ENCODE measurements around the gene PGS1. TPM values are rescaled to one million over a fixed set of nuclear protein-coding genes. Genes with fewer than 3 reads are reported as not detected.
A peak's percentile ranks its signal among the peaks of the same experiment; 100 is the strongest.

Gene PGS1
- polyA plus RNA-seq, 3 donors, result 26.0 to 87.1 (median 28.0) TPM

DNA sequence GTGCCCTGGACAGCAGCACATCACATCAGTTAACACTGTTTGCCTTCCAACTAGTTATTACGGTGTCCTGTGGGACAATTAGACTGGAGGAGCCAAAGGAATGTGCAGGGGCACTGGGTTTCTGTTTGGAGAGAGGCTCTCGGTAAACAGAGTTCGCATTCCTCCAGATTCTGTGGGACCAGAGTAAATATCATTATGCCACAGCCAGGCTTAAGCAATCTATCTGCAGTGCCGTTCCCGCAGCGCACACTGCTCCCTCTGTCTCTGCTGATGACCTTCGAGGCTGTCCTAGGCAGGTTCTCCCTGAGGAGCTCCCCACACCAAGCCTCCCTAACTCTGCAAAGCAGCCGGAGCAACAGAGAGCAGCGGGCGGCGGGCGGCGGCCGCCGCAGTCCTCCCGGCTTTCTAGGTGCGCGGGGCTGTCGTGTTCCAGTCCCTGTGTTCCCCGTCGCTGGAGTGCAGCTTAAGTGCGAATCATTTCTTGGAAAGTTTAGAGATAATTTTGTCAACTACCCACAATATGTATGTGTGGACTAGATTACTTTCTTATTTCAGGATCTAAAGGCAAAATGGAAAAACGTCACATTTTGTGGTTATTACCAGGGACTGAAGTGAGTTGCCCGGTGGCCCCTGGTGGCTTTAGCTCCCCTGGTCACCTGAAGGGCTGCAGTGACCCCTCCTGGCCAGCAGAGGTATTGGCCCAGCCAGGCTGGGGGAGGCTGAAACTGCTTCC lies 43.3 kb downstream of the PGS1 start:
- peaks cover 30% of the 10 kb centered on the region for H3K4me1 Mint-ChIP-seq
- Histone ChIP-seq H2AFZ (ENCODE audit: insufficient read depth, low read depth, low read length, poor library complexity, severe bottlenecking) (no peak overlapping the region), H3K4me1 (ENCODE audit: control insufficient read depth in 1 of 2, insufficient read depth in 2 of 2, low read length in 2 of 2) (peaks cover 16 to 25% of the 10 kb centered on the region in 2 donors), H3K79me2 (ENCODE audit: insufficient read depth, low read length) (peaks cover 33% of the 10 kb centered on the region), H3K4me2 (replicated peaks; ENCODE audit: extremely low read depth, low read length, poor library complexity, severe bottlenecking) (no peak overlapping the region), H3K9ac (ENCODE audit: insufficient read depth, low read length, poor library complexity, severe bottlenecking) (no peak overlapping the region), H3K27ac (ENCODE audit: low read depth in 1 of 2, low read length in 2 of 2) (peak overlapping the region in 1 of 2 donors; percentile 13), H3K36me3 (replicated peaks in 1 of 2; ENCODE audit: control insufficient read depth in 1 of 2, insufficient read depth in 2 of 2, low read length in 2 of 2) (peaks cover 65 to 75% of the 10 kb centered on the region in 2 donors), H3K4me3 (replicated peaks in 1 of 3; ENCODE audit: low read depth in 2 of 3, low read length in 3 of 3) (no peak overlapping the region), H4K20me1 (ENCODE audit: insufficient read depth, low read length) (peaks cover 14% of the 10 kb centered on the region), H3K27me3 (ENCODE audit: control insufficient read depth in 2 of 2, insufficient read depth in 2 of 2, low read length in 2 of 2) (no peaks in the 10 kb centered on the region), H3K9me3 (replicated peaks in 1 of 2; ENCODE audit: control insufficient read depth in 1 of 2, insufficient read depth in 1 of 2, low read length in 2 of 2) (no peaks in the 10 kb centered on the region)
- H3K27me3 Mint-ChIP-seq (ENCODE audit: low read depth in 3 of 3), result peaks cover 0 to 2% (median 0%) of the 10 kb centered on the region in 3 donors
- no peak overlapping the region for H3K4me3 Mint-ChIP-seq
- DNase-seq, result peak; percentile 77 to 80 (median 78)
- WGBS (ENCODE audit: insufficient coverage), result 80% methylated on average over 7 of the region's 24 CpGs
- intact Hi-C loops (cut with micrococcal nuclease), result loop anchor here (1.0 to 10.0 kb wide), 5 partner anchors 59 to 307 kb away; partner anchors contain the start of gene SOCS3 (in 2 of the 2)
- peaks cover 0 to 3% (median 0%) of the 10 kb centered on the region in 7 donors for H3K9me3 Mint-ChIP-seq
- H3K36me3 Mint-ChIP-seq, result peaks cover 89 to 92% of the 10 kb centered on the region in 2 donors
- H3K27ac Mint-ChIP-seq, result peak overlapping the region; percentile 57 to 99 (median 76)
- TF ChIP-seq, protein P1, sequence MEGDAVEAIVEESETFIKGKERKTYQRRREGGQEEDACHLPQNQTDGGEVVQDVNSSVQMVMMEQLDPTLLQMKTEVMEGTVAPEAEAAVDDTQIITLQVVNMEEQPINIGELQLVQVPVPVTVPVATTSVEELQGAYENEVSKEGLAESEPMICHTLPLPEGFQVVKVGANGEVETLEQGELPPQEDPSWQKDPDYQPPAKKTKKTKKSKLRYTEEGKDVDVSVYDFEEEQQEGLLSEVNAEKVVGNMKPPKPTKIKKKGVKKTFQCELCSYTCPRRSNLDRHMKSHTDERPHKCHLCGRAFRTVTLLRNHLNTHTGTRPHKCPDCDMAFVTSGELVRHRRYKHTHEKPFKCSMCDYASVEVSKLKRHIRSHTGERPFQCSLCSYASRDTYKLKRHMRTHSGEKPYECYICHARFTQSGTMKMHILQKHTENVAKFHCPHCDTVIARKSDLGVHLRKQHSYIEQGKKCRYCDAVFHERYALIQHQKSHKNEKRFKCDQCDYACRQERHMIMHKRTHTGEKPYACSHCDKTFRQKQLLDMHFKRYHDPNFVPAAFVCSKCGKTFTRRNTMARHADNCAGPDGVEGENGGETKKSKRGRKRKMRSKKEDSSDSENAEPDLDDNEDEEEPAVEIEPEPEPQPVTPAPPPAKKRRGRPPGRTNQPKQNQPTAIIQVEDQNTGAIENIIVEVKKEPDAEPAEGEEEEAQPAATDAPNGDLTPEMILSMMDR (IDR thresholded peaks at IDR 0.05), result peak; percentile 97

DNA sequence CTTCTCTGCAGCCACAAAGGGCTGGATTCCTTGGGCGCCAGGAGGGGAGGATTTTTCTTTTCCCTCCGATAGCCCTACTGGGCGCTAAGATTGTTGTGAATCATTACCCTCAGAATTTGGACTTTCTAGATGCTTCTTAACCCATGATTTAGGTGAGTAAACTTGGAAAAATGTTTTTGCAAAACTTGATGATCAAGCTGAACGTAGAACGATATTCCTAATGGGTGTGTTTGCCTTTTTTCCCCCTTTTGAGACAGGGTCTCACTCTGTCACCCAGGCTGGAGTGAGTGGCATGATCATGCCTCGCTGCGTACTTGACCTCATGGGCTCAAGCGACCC lies 43.8 kb downstream of the PGS1 start:
- Histone ChIP-seq H4K20me1 (ENCODE audit: insufficient read depth, low read length) (peaks cover 14% of the 10 kb centered on the region), H3K36me3 (replicated peaks in 1 of 2; ENCODE audit: control insufficient read depth in 1 of 2, insufficient read depth in 2 of 2, low read length in 2 of 2) (peaks cover 71 to 80% of the 10 kb centered on the region in 2 donors), H3K4me2 (replicated peaks; ENCODE audit: extremely low read depth, low read length, poor library complexity, severe bottlenecking) (no peak overlapping the region), H3K27me3 (ENCODE audit: control insufficient read depth in 2 of 2, insufficient read depth in 2 of 2, low read length in 2 of 2) (no peaks in the 10 kb centered on the region), H3K9me3 (replicated peaks in 1 of 2; ENCODE audit: control insufficient read depth in 1 of 2, insufficient read depth in 1 of 2, low read length in 2 of 2) (no peaks in the 10 kb centered on the region), H3K79me2 (ENCODE audit: insufficient read depth, low read length) (peaks cover 33% of the 10 kb centered on the region), H3K4me3 (replicated peaks in 1 of 3; ENCODE audit: low read depth in 2 of 3, low read length in 3 of 3) (no peak overlapping the region), H3K4me1 (ENCODE audit: control insufficient read depth in 1 of 2, insufficient read depth in 2 of 2, low read length in 2 of 2) (peaks cover 11 to 20% of the 10 kb centered on the region in 2 donors), H3K27ac (ENCODE audit: low read depth in 1 of 2, low read length in 2 of 2) (no peak overlapping the region), H3K9ac (ENCODE audit: insufficient read depth, low read length, poor library complexity, severe bottlenecking) (no peak overlapping the region), H2AFZ (ENCODE audit: insufficient read depth, low read depth, low read length, poor library complexity, severe bottlenecking) (no peak overlapping the region)
- H3K27me3 Mint-ChIP-seq (ENCODE audit: low read depth in 3 of 3), result peaks cover 0 to 2% (median 0%) of the 10 kb centered on the region in 3 donors
- H3K4me1 Mint-ChIP-seq, result peaks cover 25% of the 10 kb centered on the region
- 100% methylated on average over 2 of the region's 8 CpGs for WGBS (ENCODE audit: insufficient coverage)
- peak overlapping the region in 6 of 7 donors; percentile 11 to 99 (median 62) for H3K27ac Mint-ChIP-seq
- peaks cover 90 to 94% of the 10 kb centered on the region in 2 donors for H3K36me3 Mint-ChIP-seq
- no peak for DNase-seq
- intact Hi-C loops (cut with micrococcal nuclease), result loop anchor here (1.0 to 10.0 kb wide), 5 partner anchors 60 to 307 kb away; partner anchors contain the start of gene SOCS3 (in 2 of the 2)
- TF ChIP-seq, protein P1 (IDR thresholded peaks at IDR 0.05), result peak; percentile 54
- H3K9me3 Mint-ChIP-seq, result peaks cover 0 to 3% (median 0%) of the 10 kb centered on the region in 7 donors
- no peak overlapping the region for H3K4me3 Mint-ChIP-seq

Data from CD14-positive monocyte (primary cell).